Activated gamma-delta T cell treated with anti-CD3 and anti-CD28 coated beads, Interleukin-2, amount 50 U/mL, for 16 hours (primary cell): ENCODE measurements around the gene PCNX2.

Experiments used
- DNase-seq: peaks from one replicate; pipeline ENCODE4 v3.0.0-alpha.2; 2020; ENCODE audit warnings: low read depth

The PCNX2 gene

GRCh38 chr1:232962761-232963745 is 332.5 kb downstream of the PCNX2 start:
- DNase-seq: no peak

GRCh38 chr1:232958067-232958466 is 337.5 kb downstream of the PCNX2 start:
- no peak for DNase-seq

GRCh38 chr1:232956081-232956480 is 339.4 kb downstream of the PCNX2 start:
- no peak for DNase-seq

GRCh38 chr1:232954594-232955365 is 340.7 kb downstream of the PCNX2 start:
- no peak for DNase-seq

- no peak for DNase-seq
These were observed 342.7 kb downstream of the PCNX2 start for GRCh38 chr1:232952514-232953499.

GRCh38 chr1:232951605-232952004 is 343.9 kb downstream of the PCNX2 start:
- DNase-seq: no peak

GRCh38 chr1:232951180-232951579 is 344.3 kb downstream of the PCNX2 start:
- no peak for DNase-seq

GRCh38 chr1:232950197-232951176 is 345.0 kb downstream of the PCNX2 start, which contains the start of gene NTPCR:
Gene NTPCR (plus strand): TSS chr1:232950611. CDS start chr1:232950711, 100 bp downstream.
- DNase-seq: peak; percentile 94

- DNase-seq: no peak
These were observed 345.8 kb downstream of the PCNX2 start for GRCh38 chr1:232949636-232950196.

- no peak for DNase-seq
These were observed 351.2 kb downstream of the PCNX2 start for GRCh38 chr1:232944347-232944746.

GRCh38 chr1:232943679-232944252 is 351.8 kb downstream of the PCNX2 start:
- DNase-seq: peak; percentile 6

GRCh38 chr1:232942413-232943294 is 352.9 kb downstream of the PCNX2 start:
- no peak for DNase-seq

GRCh38 chr1:232940262-232940661 is 355.3 kb downstream of the PCNX2 start:
- no peak for DNase-seq

- no peak for DNase-seq
These were observed 355.8 kb downstream of the PCNX2 start for GRCh38 chr1:232939748-232940147.

GRCh38 chr1:232938926-232939325 is 356.6 kb downstream of the PCNX2 start:
- no peak for DNase-seq

- DNase-seq: no peak
These were observed 357.7 kb downstream of the PCNX2 start for GRCh38 chr1:232937741-232938375.

GRCh38 chr1:232936941-232937340 is 358.6 kb downstream of the PCNX2 start:
- DNase-seq: no peak
